ENCODE measurements around the gene DIP2C. TPM values are rescaled to one million over a fixed set of nuclear protein-coding genes. Genes with fewer than 3 reads are reported as not detected.
"Not testable (repeated sequence)": the region's sequence is repeated elsewhere in the genome, so short reads cannot be mapped to it uniquely, and the experiment has no call there.

The DIP2C gene
- total RNA-seq, 1 donor from 2014 or later = 0.53 TPM

- no peak for TF ChIP-seq CTCF (IDR thresholded peaks at IDR 0.05; ENCODE audit: insufficient read depth, low read length, severe bottlenecking)
- Histone ChIP-seq H3K4me3 (ENCODE audit: low read depth, low read length) (no peak overlapping the region), H3K36me3 (ENCODE audit: control insufficient read depth, insufficient read depth, low read length) (no peaks in the 10 kb centered on the region), H3K27me3 (ENCODE audit: control insufficient read depth, insufficient read depth, low read length) (no peaks in the 10 kb centered on the region)
- no peak for FAIRE-seq
- no peak for DNase-seq (ENCODE audit: low read depth)
Observed at GRCh38 chr10:369684-370448, 319.6 kb downstream of the DIP2C start.

- DNase-seq (ENCODE audit: low read depth) = no peak
- Histone ChIP-seq H3K27me3 (ENCODE audit: control insufficient read depth, insufficient read depth, low read length) (no peaks in the 10 kb centered on the region), H3K4me3 (ENCODE audit: low read depth, low read length) (no peak overlapping the region), H3K36me3 (ENCODE audit: control insufficient read depth, insufficient read depth, low read length) (no peaks in the 10 kb centered on the region)
- FAIRE-seq = peak; percentile 62
- TF ChIP-seq CTCF (IDR thresholded peaks at IDR 0.05; ENCODE audit: insufficient read depth, low read length, severe bottlenecking) = no peak
Observed at GRCh38 chr10:369221-369683, 320.2 kb downstream of the DIP2C start.

GRCh38 chr10:368579-369220 is 320.8 kb downstream of the DIP2C start:
- Histone ChIP-seq H3K27me3 (ENCODE audit: control insufficient read depth, insufficient read depth, low read length) (no peaks in the 10 kb centered on the region), H3K36me3 (ENCODE audit: control insufficient read depth, insufficient read depth, low read length) (no peaks in the 10 kb centered on the region), H3K4me3 (ENCODE audit: low read depth, low read length) (no peak overlapping the region)
- FAIRE-seq (no peak), DNase-seq (ENCODE audit: low read depth) (no peak)
- TF ChIP-seq CTCF (IDR thresholded peaks at IDR 0.05; ENCODE audit: insufficient read depth, low read length, severe bottlenecking) = no peak

- H3K36me3 ChIP-seq (ENCODE audit: control insufficient read depth, insufficient read depth, low read length); DNase-seq (ENCODE audit: low read depth); H3K27me3 ChIP-seq (ENCODE audit: control insufficient read depth, insufficient read depth, low read length); FAIRE-seq; H3K4me3 ChIP-seq (ENCODE audit: low read depth, low read length): not testable (repeated sequence)
Observed at GRCh38 chr10:368107-368506, 321.4 kb downstream of the DIP2C start.

GRCh38 chr10:367636-368035 is 321.8 kb downstream of the DIP2C start:
- DNase-seq (ENCODE audit: low read depth) = no peak
- H3K36me3 ChIP-seq (ENCODE audit: control insufficient read depth, insufficient read depth, low read length) = no peaks in the 10 kb centered on the region
- no peak for FAIRE-seq

More at GRCh38 chr10:367636-368035, 321.8 kb downstream of the DIP2C start:
- no peak for TF ChIP-seq CTCF (IDR thresholded peaks at IDR 0.05; ENCODE audit: insufficient read depth, low read length, severe bottlenecking)
- Histone ChIP-seq H3K4me3 (ENCODE audit: low read depth, low read length) (no peak overlapping the region), H3K27me3 (ENCODE audit: control insufficient read depth, insufficient read depth, low read length) (no peaks in the 10 kb centered on the region)

Measured in bronchial epithelial cell (primary cell).